Measurements from ENCODE around the gene SH3TC1. TPM values are rescaled to one million over a fixed set of nuclear protein-coding genes. Genes with fewer than 3 reads are reported as not detected.

The SH3TC1 gene
- total and polyA plus RNA-seq, 2 of the 8 experiments (the other 6 are each of a cell fraction or from before 2014, with no cell fraction given) = 0.15 TPM; not detected in 1

DNA sequence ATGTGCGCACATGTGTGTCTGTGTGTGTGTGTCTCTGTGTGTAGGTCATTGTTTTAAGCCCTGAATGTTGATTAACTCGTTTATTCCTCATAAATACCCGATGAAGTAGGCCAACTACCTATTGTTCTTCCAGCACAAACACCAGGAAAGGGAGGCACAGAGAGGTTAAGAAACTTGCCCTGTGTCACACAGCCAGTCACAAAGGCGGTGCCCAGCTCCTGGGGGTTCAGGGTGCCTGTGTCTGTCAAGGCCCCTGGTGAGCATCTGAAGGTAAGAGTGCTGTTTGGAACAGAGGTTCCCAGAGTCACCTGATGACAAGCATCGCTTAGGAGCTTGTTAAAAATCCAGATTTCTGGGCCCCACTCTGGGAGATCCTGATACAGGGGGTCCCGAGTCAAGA lies 18.0 kb upstream of the SH3TC1 start (continued):
- TF ChIP-seq SIX5 (IDR thresholded peaks at IDR 0.05; ENCODE audit: low read depth, low read length) = no peak
